ENCODE data around the gene SLC25A33. TPM values are rescaled to one million over a fixed set of nuclear protein-coding genes. Genes with fewer than 3 reads are reported as not detected.

SLC25A33 gene
- total RNA-seq, 1 experiment from 2014 or later, result 11.8 TPM

DNA sequence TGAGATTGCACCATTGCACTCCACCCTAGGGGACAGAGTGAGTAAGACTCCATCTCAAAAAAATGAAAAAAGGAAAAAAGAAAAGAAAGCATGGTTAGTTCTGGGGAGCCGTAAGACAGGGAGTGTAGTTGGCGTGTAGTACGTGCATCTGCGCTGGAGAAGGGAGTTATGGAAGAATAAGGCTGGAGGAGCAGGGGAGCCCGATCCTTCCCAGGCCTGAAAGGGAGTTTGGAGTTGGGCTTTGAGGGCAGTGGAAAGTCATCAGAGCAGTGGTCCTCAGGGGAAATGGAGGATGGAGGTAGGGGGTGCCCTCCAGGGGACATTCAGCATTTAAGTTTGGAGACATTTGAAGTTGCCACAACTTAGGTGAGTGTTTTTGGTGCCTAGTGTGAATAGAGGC lies 38.2 kb downstream of the SLC25A33 start:
- H3F3A ChIP-seq (ENCODE audit: low read length, unreplicated experiment), result no peaks in the 10 kb centered on the region
- no peak for TF ChIP-seq EZH2phosphoT487 (IDR thresholded peaks at IDR 0.05; ENCODE audit: borderline replicate concordance, low read length)
- TF ChIP-seq, protein P1, sequence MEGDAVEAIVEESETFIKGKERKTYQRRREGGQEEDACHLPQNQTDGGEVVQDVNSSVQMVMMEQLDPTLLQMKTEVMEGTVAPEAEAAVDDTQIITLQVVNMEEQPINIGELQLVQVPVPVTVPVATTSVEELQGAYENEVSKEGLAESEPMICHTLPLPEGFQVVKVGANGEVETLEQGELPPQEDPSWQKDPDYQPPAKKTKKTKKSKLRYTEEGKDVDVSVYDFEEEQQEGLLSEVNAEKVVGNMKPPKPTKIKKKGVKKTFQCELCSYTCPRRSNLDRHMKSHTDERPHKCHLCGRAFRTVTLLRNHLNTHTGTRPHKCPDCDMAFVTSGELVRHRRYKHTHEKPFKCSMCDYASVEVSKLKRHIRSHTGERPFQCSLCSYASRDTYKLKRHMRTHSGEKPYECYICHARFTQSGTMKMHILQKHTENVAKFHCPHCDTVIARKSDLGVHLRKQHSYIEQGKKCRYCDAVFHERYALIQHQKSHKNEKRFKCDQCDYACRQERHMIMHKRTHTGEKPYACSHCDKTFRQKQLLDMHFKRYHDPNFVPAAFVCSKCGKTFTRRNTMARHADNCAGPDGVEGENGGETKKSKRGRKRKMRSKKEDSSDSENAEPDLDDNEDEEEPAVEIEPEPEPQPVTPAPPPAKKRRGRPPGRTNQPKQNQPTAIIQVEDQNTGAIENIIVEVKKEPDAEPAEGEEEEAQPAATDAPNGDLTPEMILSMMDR (conservative IDR thresholded peaks at IDR 0.05; ENCODE audit: low read depth, low read length), result no peak
- TF ChIP-seq EZH2 (IDR thresholded peaks at IDR 0.05; ENCODE audit: low read length, unreplicated experiment), result no peak
- H3K79me2 ChIP-seq (ENCODE audit: low read length), result no peaks in the 10 kb centered on the region
- ATAC-seq (no peak), DNase-seq (no peak)
- H3K9me3 ChIP-seq (ENCODE audit: low read length), result no peaks in the 10 kb centered on the region
- H3K4me2 ChIP-seq (ENCODE audit: low read length), result no peak overlapping the region
- ChIA-PET CTCF (no interaction called here), POLR2A (ENCODE audit: unreplicated experiment) (no interaction called here)
- H3K4me3 ChIP-seq (ENCODE audit: low read length), result no peak overlapping the region
- no peaks in the 10 kb centered on the region for H3K4me1 ChIP-seq (ENCODE audit: insufficient read depth, low read length)
- BruUV-seq (replicated peaks), result no TSS peak
- H3K36me3 ChIP-seq (ENCODE audit: low read depth, low read length), result peaks cover 4% of the 10 kb centered on the region
- no peaks in the 10 kb centered on the region for H3K9me2 ChIP-seq (replicated peaks; ENCODE audit: low read length)
- H4K20me1 ChIP-seq (ENCODE audit: low read length), result no peaks in the 10 kb centered on the region
- H3K9ac ChIP-seq (ENCODE audit: low read length), result no peak overlapping the region
- no peak overlapping the region for H2AFZ ChIP-seq (ENCODE audit: low read length)
- no peaks in the 10 kb centered on the region for H3K27me3 ChIP-seq (ENCODE audit: low read length)
- H3K27ac ChIP-seq (ENCODE audit: low read length), result no peak overlapping the region
- intact Hi-C loops (cut with micrococcal nuclease), result no loop called here

- no peak overlapping the region for H3K9ac ChIP-seq (ENCODE audit: low read length)
- intact Hi-C loops (cut with micrococcal nuclease), result no loop called here
- H3K4me1 ChIP-seq (ENCODE audit: insufficient read depth, low read length), result no peaks in the 10 kb centered on the region
- no peak overlapping the region for H3K4me3 ChIP-seq (ENCODE audit: low read length)
- H3K9me2 ChIP-seq (replicated peaks; ENCODE audit: low read length), result no peaks in the 10 kb centered on the region
- ChIA-PET CTCF (no interaction called here), POLR2A (ENCODE audit: unreplicated experiment) (no interaction called here)
- DNase-seq (no peak), ATAC-seq (no peak)
- no peaks in the 10 kb centered on the region for H3K79me2 ChIP-seq (ENCODE audit: low read length)
- H3K4me2 ChIP-seq (ENCODE audit: low read length), result no peak overlapping the region
- no peak overlapping the region for H3K27ac ChIP-seq (ENCODE audit: low read length)
- TF ChIP-seq, protein P1 (conservative IDR thresholded peaks at IDR 0.05; ENCODE audit: low read depth, low read length), result no peak
- TF ChIP-seq EZH2 (IDR thresholded peaks at IDR 0.05; ENCODE audit: low read length, unreplicated experiment) (no peak), EZH2phosphoT487 (IDR thresholded peaks at IDR 0.05; ENCODE audit: borderline replicate concordance, low read length) (no peak)
- no peaks in the 10 kb centered on the region; the same call in 1 of the 2 replicates for H3K36me3 ChIP-seq (ENCODE audit: low read depth, low read length)
- no peaks in the 10 kb centered on the region for H4K20me1 ChIP-seq (ENCODE audit: low read length)
- no peak overlapping the region for H2AFZ ChIP-seq (ENCODE audit: low read length)
- H3F3A ChIP-seq (ENCODE audit: low read length, unreplicated experiment), result no peaks in the 10 kb centered on the region
- H3K9me3 ChIP-seq (ENCODE audit: low read length), result no peaks in the 10 kb centered on the region
- BruUV-seq (replicated peaks), result no TSS peak
- no peaks in the 10 kb centered on the region for H3K27me3 ChIP-seq (ENCODE audit: low read length)
These were observed 41.7 kb downstream of the SLC25A33 start for GRCh38 chr1:9580942-9581341.

DNA sequence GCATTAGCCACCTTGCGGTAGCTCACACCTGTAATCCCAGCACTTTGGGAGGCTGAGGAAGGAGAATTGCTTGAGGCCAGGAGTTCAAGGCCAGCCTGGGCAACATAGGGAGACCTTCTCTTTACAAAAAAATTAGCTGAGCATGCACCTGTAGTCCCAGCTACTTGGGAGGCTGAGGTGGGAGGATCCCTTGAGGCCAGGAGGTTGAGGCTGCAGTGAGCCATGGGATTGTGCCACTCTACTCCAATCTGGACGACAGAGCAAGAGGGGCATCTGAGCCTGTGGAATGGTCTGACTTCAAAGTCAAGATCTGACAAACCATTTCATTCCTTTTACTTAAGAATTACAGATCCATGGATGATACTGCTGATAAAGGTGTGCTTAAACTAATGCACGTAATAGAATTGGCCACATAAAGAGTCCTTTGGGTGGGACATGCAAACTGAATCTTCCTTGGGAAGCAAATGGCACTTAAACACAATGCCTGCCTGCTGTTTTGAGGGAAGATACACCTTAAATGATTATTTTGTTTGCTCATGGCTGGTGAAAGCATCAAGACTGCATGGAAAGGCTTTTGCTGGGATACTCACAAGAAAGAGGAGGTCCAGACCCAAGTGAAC lies 47.0 kb downstream of the SLC25A33 start:
- no peaks in the 10 kb centered on the region for H3K9me2 ChIP-seq (replicated peaks; ENCODE audit: low read length)
- no peaks in the 10 kb centered on the region for H3K27me3 ChIP-seq (ENCODE audit: low read length)
- peaks cover 13% of the 10 kb centered on the region for H4K20me1 ChIP-seq (ENCODE audit: low read length)
- DNase-seq, result no peak
- intact Hi-C loops (cut with micrococcal nuclease), result no loop called here
- H3K9me3 ChIP-seq (ENCODE audit: low read length), result no peaks in the 10 kb centered on the region
- no peak overlapping the region for H3K4me2 ChIP-seq (ENCODE audit: low read length)
- H3K9ac ChIP-seq (ENCODE audit: low read length), result no peak overlapping the region
- no TSS peak for BruUV-seq (replicated peaks)
- no peak overlapping the region for H3K4me3 ChIP-seq (ENCODE audit: low read length)
- no peak for TF ChIP-seq EZH2 (IDR thresholded peaks at IDR 0.05; ENCODE audit: low read length, unreplicated experiment)
- TF ChIP-seq, protein P1 (conservative IDR thresholded peaks at IDR 0.05; ENCODE audit: low read depth, low read length), result no peak
- TF ChIP-seq EZH2phosphoT487 (IDR thresholded peaks at IDR 0.05; ENCODE audit: borderline replicate concordance, low read length), result no peak
- no peak for ATAC-seq
- H3K4me1 ChIP-seq (ENCODE audit: insufficient read depth, low read length), result peaks cover 6% of the 10 kb centered on the region; the same call in 1 of the 2 replicates
- no peak overlapping the region for H2AFZ ChIP-seq (ENCODE audit: low read length)
- H3K27ac ChIP-seq (ENCODE audit: low read length), result no peak overlapping the region
- H3F3A ChIP-seq (ENCODE audit: low read length, unreplicated experiment), result no peaks in the 10 kb centered on the region
- H3K36me3 ChIP-seq (ENCODE audit: low read depth, low read length), result no peaks in the 10 kb centered on the region; the same call in 1 of the 2 replicates
- H3K79me2 ChIP-seq (ENCODE audit: low read length), result peaks cover 23% of the 10 kb centered on the region
- POLR2A ChIA-PET (ENCODE audit: unreplicated experiment), result no interaction called here
- CTCF ChIA-PET, result interaction anchor here (0.6 kb wide), 2 partner anchors 33 to 100 kb away, joined by 5 read pairs; no protein-coding TSS in a partner anchor

All from PC-3 (cell line).